ENCODE data around the gene DCST1. TPM values are rescaled to one million over a fixed set of nuclear protein-coding genes. Genes with fewer than 3 reads are reported as not detected.

Gene DCST1
- total and polyA plus RNA-seq, 4 donors: not detected

GRCh38 chr1:155057788-155058211 lies 24.2 kb downstream of the DCST1 start:
- Histone ChIP-seq H3K36me3 (ENCODE audit: control insufficient read depth in 4 of 4, insufficient read depth in 3 of 4, low read depth in 1 of 4, low read length in 3 of 4) (peaks cover 0 to 16% (median 11%) of the 10 kb centered on the region in 4 donors), H3K9ac (ENCODE audit: low read depth in 1 of 2, low read length in 2 of 2) (no peak overlapping the region), H3K27ac (ENCODE audit: low read depth in 1 of 2, low read length in 2 of 2) (no peak overlapping the region), H3K27me3 (ENCODE audit: control insufficient read depth in 4 of 4, insufficient read depth in 4 of 4, low read length in 3 of 4) (no peaks in the 10 kb centered on the region), H3K4me1 (ENCODE audit: control insufficient read depth in 4 of 4, insufficient read depth in 4 of 4, low read length in 3 of 4) (peaks cover 0 to 17% (median 12%) of the 10 kb centered on the region in 4 donors), H3K4me3 (ENCODE audit: low read depth in 1 of 3, low read length in 3 of 3) (no peak overlapping the region), H3K9me3 (ENCODE audit: control insufficient read depth in 4 of 4, low read length in 3 of 4) (no peaks in the 10 kb centered on the region)
- no peak for DNase-seq (ENCODE audit: low spot score)
- no peak for TF ChIP-seq ZBTB33 (IDR thresholded peaks at IDR 0.05)
- no peak for TF ChIP-seq HNF4G (IDR thresholded peaks at IDR 0.05)
- no peak for TF ChIP-seq HNF4A (conservative IDR thresholded peaks at IDR 0.05)
- TF ChIP-seq MAX (IDR thresholded peaks at IDR 0.05): no peak
- no peak for TF ChIP-seq EGR1 (IDR thresholded peaks at IDR 0.05; ENCODE audit: low read depth in 2 of 2)
- TF ChIP-seq RAD21 (IDR thresholded peaks at IDR 0.05): no peak
- no peak for TF ChIP-seq TAF1 (conservative IDR thresholded peaks at IDR 0.05)
- no peak for TF ChIP-seq CTCF (IDR thresholded peaks at IDR 0.05; ENCODE audit: low read depth, low read length, missing input control)
- TF ChIP-seq SP1 (IDR thresholded peaks at IDR 0.05): no peak
- no peak for TF ChIP-seq FOXA1 (IDR thresholded peaks at IDR 0.05)
- no peak for TF ChIP-seq ATF3 (IDR thresholded peaks at IDR 0.05)
- TF ChIP-seq NR2F2 (IDR thresholded peaks at IDR 0.05): no peak
- no peak for TF ChIP-seq GABPA (IDR thresholded peaks at IDR 0.05 in 1 of 2, conservative IDR thresholded peaks at IDR 0.05 in 1 of 2)
- no peak for TF ChIP-seq REST (IDR thresholded peaks at IDR 0.05)
- no peak for TF ChIP-seq YY1 (IDR thresholded peaks at IDR 0.05)
- TF ChIP-seq JUND (IDR thresholded peaks at IDR 0.05): no peak
- no peak for TF ChIP-seq RXRA (IDR thresholded peaks at IDR 0.05)
- no peak for TF ChIP-seq FOXA2 (IDR thresholded peaks at IDR 0.05)
- 96% methylated on average over 13 of the region's 13 CpGs for WGBS

Measured in liver (tissue), 9 donors.